ENCODE measurements around the gene FMNL1.

DNA sequence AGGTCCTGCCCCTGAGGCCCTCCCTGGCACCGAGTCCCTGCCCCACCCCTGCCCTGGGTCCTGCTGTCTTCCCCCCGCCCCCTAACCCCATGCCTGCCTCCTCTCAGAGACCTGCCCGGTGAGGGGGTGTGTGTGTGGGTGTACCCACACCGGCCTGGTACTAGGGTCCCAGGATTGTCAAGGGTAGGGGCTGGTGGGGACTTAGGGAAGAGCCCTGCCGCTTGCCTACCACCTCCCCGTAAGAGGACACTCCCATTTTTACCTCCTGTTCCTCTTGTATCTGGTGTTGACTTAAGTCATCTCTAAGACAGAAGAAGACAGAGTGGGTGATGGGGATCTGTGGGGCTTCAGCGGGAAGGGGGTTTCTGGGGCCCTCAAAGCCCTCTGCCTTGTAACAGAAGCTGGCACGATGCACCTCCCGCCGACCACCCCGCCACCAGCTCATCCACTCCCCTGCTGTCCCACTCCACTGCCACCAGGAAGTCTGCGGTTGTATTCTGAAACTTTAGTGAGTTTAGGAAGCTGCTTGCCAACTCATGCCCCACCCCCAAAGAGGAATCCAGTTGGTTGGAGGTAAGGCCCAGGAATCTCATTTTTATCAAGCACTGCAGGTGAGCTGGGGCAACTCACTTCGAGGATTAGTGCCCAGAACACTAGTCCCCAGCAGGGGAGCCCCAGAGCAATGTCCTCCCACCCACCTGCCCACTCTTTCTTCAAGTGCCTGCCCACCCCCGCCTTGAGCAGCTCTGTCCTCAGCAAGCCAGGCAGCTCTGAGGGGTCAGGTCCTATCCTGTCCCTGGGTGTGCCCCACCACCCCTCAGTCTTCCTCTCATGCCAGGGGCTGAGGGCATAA is 34.7 kb downstream of the FMNL1 start:
- TF ChIP-seq POLR2A (IDR thresholded peaks at IDR 0.05), result no peak
- TF ChIP-seq, protein P1, sequence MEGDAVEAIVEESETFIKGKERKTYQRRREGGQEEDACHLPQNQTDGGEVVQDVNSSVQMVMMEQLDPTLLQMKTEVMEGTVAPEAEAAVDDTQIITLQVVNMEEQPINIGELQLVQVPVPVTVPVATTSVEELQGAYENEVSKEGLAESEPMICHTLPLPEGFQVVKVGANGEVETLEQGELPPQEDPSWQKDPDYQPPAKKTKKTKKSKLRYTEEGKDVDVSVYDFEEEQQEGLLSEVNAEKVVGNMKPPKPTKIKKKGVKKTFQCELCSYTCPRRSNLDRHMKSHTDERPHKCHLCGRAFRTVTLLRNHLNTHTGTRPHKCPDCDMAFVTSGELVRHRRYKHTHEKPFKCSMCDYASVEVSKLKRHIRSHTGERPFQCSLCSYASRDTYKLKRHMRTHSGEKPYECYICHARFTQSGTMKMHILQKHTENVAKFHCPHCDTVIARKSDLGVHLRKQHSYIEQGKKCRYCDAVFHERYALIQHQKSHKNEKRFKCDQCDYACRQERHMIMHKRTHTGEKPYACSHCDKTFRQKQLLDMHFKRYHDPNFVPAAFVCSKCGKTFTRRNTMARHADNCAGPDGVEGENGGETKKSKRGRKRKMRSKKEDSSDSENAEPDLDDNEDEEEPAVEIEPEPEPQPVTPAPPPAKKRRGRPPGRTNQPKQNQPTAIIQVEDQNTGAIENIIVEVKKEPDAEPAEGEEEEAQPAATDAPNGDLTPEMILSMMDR (IDR thresholded peaks at IDR 0.05), result no peak
